ENCODE results near the gene HNRNPA1.

Gene HNRNPA1

DNA sequence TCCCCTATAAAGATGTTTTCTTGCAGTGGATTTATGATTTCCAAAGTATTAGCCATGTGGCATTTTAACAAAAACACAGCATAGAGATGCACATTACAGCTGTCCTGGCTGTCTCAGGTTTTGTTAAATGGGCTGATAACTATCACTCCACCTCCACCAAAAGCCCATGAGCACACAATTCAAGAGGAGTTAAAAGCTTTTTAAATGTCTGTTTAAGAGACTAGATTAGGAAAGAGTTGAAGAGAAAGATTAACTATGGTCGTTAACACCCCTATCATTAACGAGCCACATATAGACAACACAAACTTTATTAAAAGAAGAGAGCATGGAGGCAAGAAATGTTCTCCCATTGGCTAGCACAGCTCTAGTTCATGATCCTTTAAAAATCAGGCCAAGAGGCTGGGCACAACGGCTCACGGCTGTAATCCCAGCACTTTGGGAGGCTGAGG lies 15.1 kb upstream of the HNRNPA1 start:
- Histone ChIP-seq H3K4me3 (replicated peaks; ENCODE audit: low read depth, low read length) (no peak overlapping the region), H3K27me3 (replicated peaks; ENCODE audit: control insufficient read depth, insufficient read depth, low read length) (no peaks in the 10 kb centered on the region), H3K36me3 (ENCODE audit: control insufficient read depth, insufficient read depth, low read length) (no peaks in the 10 kb centered on the region)
- TF ChIP-seq, protein P1, sequence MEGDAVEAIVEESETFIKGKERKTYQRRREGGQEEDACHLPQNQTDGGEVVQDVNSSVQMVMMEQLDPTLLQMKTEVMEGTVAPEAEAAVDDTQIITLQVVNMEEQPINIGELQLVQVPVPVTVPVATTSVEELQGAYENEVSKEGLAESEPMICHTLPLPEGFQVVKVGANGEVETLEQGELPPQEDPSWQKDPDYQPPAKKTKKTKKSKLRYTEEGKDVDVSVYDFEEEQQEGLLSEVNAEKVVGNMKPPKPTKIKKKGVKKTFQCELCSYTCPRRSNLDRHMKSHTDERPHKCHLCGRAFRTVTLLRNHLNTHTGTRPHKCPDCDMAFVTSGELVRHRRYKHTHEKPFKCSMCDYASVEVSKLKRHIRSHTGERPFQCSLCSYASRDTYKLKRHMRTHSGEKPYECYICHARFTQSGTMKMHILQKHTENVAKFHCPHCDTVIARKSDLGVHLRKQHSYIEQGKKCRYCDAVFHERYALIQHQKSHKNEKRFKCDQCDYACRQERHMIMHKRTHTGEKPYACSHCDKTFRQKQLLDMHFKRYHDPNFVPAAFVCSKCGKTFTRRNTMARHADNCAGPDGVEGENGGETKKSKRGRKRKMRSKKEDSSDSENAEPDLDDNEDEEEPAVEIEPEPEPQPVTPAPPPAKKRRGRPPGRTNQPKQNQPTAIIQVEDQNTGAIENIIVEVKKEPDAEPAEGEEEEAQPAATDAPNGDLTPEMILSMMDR (IDR thresholded peaks at IDR 0.05; ENCODE audit: insufficient read depth, low read length, poor library complexity, severe bottlenecking), result no peak
- no peak for DNase-seq (ENCODE audit: extremely low read depth, insufficient read length)

DNA sequence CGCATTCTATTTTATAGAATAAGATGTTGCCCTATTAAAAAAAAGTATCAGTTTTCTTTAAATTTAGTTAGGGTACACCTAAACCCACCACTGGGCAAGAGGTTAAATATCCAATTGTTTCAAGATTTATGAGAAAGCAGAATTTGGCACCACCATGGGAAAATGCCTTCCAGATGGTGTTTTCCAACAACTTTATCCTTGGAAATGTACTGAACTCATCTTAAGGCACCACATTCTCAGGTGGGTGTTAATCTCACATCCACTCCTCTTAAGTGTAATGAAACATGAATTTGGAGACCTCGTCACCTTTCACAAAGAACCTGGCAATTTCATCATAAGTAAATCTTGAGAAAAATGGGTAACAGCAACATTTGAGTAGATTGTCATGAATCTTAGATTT lies 13.7 kb upstream of the HNRNPA1 start:
- DNase-seq (ENCODE audit: extremely low read depth, insufficient read length), result no peak
- no peaks in the 10 kb centered on the region for H3K27me3 ChIP-seq (replicated peaks; ENCODE audit: control insufficient read depth, insufficient read depth, low read length)
- H3K36me3 ChIP-seq (ENCODE audit: control insufficient read depth, insufficient read depth, low read length), result no peaks in the 10 kb centered on the region
- H3K4me3 ChIP-seq (replicated peaks; ENCODE audit: low read depth, low read length), result no peak overlapping the region
- TF ChIP-seq, protein P1 (IDR thresholded peaks at IDR 0.05; ENCODE audit: insufficient read depth, low read length, poor library complexity, severe bottlenecking), result no peak

DNA sequence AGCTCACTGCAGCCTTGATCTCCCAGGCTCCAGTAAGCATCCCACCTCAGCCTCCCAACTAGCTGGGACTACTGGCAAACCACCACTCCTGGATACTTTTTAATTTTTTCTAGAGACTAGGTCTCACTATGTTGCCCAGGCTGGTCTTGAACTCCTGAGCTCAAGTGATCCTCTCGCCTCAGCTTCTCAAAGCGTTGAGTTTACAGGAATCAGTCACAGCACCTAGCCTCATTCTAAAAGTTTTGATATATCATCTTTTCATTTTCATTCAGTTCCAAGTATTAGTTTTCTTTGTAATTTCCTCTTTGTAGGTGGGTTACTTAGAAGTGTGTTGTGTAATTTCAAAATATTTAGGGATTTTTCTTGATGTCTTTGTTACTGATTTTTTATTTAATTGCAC lies 10.2 kb upstream of the HNRNPA1 start:
- DNase-seq (ENCODE audit: extremely low read depth, insufficient read length), result no peak
- no peak overlapping the region for H3K4me3 ChIP-seq (replicated peaks; ENCODE audit: low read depth, low read length)
- H3K27me3 ChIP-seq (replicated peaks; ENCODE audit: control insufficient read depth, insufficient read depth, low read length), result no peaks in the 10 kb centered on the region
- TF ChIP-seq, protein P1 (IDR thresholded peaks at IDR 0.05; ENCODE audit: insufficient read depth, low read length, poor library complexity, severe bottlenecking), result no peak
- no peaks in the 10 kb centered on the region for H3K36me3 ChIP-seq (ENCODE audit: control insufficient read depth, insufficient read depth, low read length)

DNA sequence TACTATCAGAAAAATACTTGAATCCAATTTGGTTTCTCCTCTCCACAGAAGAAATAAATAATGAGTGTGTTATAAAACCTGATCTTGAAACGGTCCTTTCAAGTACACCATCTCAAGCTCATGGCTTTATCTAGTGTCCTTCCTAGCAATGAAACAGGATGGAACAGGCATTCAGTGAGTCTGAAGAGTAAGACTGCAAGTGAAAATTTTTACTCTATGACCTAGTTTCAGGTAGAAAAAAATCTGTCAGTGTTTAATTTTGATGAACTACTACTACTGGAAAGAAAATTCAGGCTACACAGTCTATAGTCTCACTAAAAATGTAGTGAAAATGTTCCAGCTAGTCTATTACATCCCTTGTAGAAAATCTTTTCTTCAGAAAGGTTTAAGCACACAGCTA lies 8.3 kb upstream of the HNRNPA1 start:
- Histone ChIP-seq H3K4me3 (replicated peaks; ENCODE audit: low read depth, low read length) (no peak overlapping the region), H3K36me3 (ENCODE audit: control insufficient read depth, insufficient read depth, low read length) (no peaks in the 10 kb centered on the region), H3K27me3 (replicated peaks; ENCODE audit: control insufficient read depth, insufficient read depth, low read length) (no peaks in the 10 kb centered on the region)
- DNase-seq (ENCODE audit: extremely low read depth, insufficient read length), result no peak
- TF ChIP-seq, protein P1 (IDR thresholded peaks at IDR 0.05; ENCODE audit: insufficient read depth, low read length, poor library complexity, severe bottlenecking), result no peak

DNA sequence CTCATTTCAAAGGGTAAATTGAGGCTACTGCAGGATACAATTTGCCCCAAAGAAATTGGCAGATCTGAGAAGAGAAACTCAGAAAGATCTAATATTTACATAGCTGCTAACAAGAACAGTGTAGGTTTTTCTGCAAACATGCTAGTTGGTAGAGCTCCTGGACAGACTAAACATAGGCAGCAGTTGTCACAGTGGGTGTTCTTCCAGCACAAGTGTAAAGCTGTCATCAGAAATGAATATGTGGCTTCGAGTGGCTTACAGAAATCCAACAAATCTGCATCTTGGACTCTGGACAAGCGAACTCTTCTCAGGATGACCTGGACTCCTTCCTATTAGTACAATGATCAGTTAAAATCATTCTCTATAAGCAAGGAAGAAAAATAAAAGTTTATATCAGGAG lies 6.5 kb upstream of the HNRNPA1 start:
- Histone ChIP-seq H3K27me3 (replicated peaks; ENCODE audit: control insufficient read depth, insufficient read depth, low read length) (no peaks in the 10 kb centered on the region), H3K4me3 (replicated peaks; ENCODE audit: low read depth, low read length) (no peak overlapping the region), H3K36me3 (ENCODE audit: control insufficient read depth, insufficient read depth, low read length) (no peaks in the 10 kb centered on the region)
- DNase-seq (ENCODE audit: extremely low read depth, insufficient read length), result no peak
- TF ChIP-seq, protein P1 (IDR thresholded peaks at IDR 0.05; ENCODE audit: insufficient read depth, low read length, poor library complexity, severe bottlenecking), result no peak

DNA sequence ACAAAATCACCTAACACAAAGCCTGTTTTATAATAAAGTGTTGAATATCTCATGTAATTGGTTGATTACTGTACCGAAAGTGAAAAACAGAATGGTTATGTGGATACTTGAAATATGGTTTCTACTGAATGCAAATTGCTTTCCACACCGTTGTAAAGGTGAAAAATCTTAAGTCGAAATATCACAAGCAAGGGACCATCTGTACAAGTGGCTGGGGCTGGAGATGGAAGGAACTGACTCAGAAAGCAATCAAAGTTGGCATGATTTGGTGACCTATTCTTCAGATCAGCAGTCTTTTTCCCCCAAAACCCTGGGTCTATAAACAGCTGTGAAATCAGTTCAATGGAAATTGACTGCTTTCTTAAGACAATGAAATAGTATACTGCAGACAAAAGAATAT lies 4.2 kb upstream of the HNRNPA1 start:
- DNase-seq (ENCODE audit: extremely low read depth, insufficient read length), result no peak
- Histone ChIP-seq H3K4me3 (replicated peaks; ENCODE audit: low read depth, low read length) (no peak overlapping the region), H3K36me3 (ENCODE audit: control insufficient read depth, insufficient read depth, low read length) (no peaks in the 10 kb centered on the region; the same call in 1 of the 2 replicates), H3K27me3 (replicated peaks; ENCODE audit: control insufficient read depth, insufficient read depth, low read length) (no peaks in the 10 kb centered on the region)
- TF ChIP-seq, protein P1 (IDR thresholded peaks at IDR 0.05; ENCODE audit: insufficient read depth, low read length, poor library complexity, severe bottlenecking), result no peak
